ENCODE results near the gene INSM1.

Gene INSM1

DNA sequence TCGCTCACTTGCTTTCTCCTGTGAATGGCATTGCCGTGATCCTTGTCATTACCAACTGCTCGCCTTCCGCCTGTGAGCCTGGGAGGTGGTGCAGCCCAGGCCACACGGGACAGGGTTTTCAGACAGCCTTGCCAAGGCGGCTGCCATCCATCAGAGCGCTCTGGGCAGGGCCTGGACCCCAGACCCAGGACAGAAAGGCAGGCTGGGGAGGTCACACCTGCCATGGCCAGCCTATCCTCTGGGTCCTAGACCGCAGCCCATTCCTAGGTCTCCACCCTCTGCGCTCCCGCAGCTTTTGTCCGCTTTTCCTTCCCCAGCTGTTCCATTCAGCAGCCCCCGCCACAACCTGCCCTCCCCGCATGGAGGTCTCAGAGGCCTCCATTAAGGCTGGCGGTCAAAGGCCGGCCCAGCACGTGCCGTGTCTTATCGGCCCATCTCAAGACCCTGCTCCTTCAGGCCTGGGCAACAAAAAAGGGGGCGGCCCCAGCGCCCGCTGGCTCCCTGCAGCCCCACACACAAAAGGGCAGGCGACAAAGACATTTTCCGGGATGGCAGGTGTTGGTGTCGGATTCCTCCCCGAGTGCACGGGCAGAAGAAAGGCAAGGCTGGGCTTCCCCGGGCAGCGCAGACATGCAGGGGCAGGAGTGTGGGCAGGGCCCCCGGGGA is 28.1 kb downstream of the INSM1 start:
- peak; percentile 71 for DNase-seq

DNA sequence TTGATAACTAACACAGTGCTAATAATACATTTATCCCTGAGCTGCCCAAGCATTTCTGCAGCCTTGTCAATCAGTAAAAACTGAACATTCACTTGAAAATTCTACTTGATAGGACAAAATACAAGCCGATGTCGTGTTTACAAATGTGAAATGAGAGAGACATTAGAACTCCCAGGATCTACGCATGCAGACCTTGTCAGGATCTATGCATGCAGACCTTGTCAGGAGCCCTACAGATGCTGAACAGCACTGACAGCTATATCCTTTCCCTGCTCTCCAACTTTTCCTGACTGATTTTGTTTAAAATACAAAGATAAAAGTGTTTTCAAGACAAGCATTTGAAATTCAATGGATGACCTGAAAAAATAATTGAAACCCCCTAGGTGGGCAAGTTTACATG is 28.9 kb downstream of the INSM1 start:
- no peak for DNase-seq

DNA sequence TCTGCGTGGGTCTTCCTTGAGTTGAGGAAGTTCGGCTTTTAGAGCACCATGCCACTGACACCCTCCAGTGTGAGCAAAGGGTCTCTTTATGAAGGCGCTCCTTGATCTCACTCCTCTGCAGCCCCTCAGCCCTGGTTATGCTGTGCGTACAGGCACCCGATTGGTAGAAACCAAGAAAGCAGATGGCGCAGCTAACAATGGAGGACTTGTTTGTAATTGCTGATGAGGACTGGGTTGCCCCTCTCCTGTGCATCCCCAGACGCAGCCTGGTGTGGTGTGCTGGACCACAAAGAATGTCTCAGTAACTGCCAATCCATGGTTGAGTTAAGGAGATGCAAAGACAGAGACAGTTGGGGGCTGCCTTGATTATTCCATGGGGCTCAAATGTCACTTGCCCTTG is 30.2 kb downstream of the INSM1 start:
- DNase-seq, result no peak

DNA sequence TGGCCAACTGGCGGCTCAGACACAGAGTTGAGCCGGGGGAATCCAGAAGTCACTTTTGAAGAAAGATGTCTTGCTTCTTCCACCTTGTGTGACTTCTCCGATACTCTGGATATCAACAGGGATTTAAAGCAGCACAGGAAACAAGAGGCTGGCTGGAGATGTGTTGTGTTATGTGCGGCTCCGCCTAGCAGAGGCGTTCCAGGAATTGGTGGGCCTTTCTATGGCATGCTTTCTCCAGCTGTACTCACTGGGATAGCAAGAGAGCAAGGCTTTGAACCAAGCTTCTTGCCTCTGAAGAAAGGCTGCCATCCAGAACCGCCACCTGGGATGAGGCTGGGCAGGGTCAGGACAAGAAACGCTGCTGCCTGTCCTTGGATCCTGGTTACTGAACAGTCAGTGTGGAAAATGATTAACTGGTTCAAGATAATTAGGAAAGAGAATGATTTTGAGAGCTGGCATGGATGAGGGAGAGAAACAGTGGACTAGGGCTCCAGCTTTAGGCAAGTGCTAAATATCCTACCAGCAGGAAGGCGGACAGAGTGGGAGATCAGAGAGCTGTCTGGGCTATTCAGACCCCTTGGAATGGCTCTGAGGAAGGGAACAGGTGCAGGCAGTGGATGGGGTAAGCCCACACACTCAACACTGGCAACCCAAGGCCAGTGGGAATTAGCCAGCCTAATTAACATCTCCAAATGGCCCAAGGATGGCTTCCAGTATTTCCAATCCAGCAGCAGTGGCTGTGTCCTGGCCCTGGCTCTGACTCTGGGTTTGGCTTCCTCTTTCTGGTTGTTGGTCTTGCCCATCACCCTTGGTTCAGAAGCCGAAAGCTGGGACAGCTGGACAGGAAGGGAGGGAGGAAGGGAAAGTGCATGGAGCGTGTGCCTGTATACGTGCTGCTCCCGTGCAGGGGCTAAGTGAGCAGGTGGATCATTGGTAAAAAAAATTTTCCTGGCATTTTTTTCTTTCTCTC is 31.9 kb downstream of the INSM1 start:
- no peak for DNase-seq

DNA sequence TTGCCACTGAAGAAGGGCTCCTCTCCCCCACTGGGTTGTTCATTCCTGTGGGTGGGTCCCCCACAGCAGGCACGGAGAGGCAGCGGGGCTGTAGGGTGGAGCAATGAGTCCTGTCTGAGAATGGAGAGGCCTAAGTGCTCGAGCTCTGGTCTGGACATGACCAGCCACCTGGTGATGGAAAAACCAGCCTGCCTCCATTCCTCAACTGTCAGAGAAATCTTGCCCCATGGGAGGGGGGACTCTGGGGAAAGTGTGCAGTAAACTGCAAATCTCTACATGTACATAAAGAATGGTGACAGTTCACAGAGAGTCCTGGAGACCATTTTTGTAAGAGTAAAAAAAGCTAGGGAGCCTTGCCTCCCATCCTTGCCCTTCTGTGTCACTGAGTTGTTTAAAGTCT is 34.1 kb downstream of the INSM1 start:
- DNase-seq, result no peak

DNA sequence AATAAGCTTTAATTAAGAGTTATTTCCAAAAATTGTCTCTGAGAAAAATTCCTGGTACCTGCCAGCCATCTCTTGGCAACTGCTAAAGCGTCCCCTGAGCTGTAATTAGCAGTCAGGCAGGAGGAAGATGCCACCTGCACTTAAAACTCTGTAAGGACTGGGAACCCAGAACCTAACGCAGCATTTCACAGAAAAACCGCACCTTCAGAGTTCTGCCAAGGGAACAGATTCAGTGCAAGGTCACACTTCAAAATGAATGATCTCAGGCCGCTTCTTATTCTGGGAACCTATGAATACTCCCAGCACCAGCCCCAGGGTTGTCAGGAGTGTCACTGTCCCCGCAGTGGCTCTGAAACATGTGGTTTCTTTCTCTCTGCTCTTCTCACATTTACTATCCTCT is 36.7 kb downstream of the INSM1 start:
- no peak for DNase-seq

DNA sequence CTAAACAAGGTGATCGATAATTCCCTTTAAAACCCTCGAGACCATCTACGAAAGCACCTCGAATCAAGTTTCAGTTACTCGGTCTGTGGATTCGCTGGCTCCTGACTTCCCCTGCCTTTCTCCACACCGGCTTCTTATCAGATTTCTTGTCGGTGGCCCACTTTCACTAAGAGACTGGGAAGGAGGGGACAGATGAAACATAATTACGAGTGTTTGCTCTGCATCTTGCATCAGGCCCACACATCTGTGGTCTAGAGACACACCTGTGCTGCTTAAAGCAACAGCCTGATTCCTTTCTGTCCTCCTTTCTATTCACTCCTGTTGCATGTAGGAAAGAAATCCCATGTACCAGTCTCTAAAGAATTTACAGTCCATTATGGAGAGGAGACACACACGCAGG is 37.7 kb downstream of the INSM1 start:
- no peak for DNase-seq

DNA sequence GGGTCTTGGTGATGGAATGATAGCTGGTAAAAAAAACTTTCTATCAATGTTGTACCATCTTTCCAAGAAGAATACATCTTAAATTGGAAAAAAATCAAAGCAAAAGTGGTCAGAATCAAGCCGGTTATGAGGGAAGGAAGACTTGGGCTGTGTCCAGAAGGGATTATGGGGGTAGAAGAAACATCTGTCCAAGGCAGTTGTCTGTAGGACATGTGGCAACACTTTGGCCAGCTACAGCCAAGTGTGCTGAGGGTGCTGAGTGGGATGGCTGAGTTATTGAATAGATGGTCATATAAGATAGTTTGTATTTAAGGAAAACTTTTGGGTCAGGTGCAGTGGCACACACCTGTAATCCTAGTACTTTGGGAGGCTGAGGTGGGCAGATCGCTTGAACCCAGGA is 38.4 kb downstream of the INSM1 start:
- no peak for DNase-seq

DNA sequence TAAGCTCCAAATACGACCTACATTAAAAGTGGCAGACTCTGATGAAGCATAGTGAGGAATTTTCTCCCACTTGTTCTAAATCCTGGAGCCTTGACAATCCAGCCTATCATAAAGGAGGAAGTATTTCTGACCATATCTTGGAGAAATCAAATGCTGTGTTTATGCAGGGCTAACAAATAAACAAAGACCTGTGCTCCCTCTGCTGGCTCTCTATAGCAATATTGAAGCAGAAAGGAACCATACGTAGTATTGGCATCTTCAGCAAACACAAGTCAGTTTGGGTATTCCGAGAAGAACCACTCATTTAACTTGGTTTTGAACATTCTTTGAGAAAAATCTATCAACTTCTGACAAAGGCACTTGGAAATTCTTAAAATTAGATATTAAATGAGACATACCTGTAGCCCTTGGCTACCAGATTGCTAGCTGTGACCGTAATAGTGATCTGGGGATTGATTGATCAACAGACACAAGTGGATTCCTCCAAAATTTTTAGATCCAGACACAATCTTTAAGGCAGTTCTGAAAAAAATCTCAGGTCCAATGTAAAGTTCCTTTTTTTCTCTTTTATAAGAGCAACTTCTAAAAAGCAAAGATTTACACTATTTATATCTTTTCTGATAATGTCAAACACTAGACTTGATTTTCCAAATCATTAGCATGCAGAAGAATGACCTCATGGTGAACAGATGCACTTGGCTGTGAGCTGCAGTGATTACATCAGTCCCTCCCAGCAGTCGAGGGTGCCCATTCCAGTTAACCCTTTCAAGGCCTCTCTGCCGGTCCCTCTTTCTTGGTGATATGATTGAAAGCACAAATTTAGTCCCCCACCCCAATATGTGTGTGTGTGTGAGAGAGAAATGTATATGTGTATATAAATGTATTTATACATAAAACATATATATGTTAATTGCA is 40.2 kb downstream of the INSM1 start:
- DNase-seq, result peak; percentile 54

DNA sequence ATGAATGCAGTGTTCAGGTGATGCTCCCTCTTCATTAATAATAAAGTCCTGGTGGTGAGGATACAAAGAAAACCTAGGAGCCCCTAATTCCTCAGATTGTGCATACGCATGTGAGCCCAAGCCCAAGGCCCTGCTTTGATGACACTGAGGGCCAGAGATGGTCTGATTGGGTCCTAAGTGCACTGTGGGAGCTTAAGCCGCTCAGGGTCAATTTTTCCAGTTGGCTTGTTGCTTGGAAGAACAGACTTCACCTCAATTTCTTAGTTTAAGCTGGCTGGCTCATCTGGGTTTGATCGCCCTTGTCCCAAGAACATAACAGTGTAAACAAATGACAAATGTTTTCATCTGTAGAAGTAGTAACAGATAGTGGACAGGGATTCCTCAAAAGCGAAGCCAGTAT is 41.4 kb downstream of the INSM1 start:
- DNase-seq, result peak; percentile 59

DNA sequence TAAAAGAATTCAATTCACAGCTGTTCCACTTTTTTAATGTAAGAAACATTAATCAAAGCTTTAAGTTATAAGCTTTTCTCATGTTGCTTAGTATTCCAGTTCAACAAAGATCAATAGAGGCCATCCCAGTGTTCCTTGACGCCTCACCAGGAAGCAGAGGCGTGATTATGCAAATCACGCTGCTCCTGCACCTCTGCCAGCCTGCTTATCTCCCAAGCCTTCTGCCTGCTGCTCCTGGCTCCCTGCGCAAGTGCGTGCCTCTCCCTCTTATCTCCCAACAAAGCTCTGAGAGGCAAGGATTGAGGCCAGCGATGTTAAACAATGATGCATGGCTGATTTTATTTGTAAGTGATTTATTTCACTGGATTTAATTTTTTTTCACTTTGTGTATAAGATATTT is 42.8 kb downstream of the INSM1 start:
- peak; percentile 67 for DNase-seq

DNA sequence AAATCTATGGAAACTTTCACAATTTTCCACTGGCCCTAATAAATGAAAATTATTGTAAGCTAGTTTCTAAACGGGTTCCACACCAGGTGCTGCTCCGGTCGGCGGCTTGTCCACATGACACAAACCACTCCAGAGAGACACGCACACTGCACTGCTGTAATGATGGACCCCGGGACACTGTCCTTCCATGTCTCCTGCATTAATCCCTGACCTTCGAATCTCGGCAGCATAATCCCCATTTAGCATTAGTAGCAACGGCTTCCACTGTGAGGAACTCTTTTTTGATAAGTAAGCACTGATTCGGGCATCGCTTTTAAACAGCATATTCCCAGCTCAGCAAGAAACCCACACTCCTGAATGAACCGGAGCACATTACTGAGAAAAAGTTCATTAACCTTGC is 43.5 kb downstream of the INSM1 start:
- DNase-seq, result peak; percentile 47

DNA sequence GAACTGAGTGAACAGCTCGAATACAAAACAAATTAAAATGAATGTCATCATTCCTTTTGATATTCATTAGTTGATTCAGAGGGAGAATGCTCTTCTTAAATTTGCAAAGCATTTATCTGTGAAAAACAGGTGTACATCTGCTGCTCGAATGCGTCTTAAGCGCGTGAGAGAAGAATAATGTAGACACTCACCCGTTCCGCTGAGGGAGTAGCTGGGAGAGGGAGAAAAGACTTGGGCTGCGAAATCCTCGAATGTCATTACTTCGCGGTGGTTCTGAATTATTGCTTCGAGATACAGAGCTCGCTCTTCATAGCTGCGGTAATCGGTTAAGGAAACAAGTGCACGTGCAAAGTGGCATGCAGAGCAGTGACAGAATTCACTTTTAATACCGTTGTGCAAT is 43.9 kb downstream of the INSM1 start:
- no peak for DNase-seq

DNA sequence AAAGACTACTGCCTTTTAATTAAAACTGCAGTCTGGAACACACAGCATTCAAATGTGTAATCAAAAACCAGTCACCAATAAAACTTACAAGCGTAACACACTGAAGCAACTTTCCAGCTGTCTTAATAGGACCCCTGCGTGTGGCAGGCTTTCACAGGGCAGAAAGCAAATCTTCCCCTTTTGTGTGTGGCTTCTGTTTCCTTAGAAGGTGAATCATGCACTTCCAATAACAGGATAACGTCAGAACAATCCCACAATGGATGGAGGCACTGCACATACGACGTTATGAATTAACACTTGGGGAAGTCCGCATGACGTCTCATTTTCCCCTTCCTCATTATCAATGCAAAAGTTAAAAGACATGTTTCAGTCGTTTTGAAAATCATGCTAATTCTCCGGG is 44.8 kb downstream of the INSM1 start:
- DNase-seq, result no peak

DNA sequence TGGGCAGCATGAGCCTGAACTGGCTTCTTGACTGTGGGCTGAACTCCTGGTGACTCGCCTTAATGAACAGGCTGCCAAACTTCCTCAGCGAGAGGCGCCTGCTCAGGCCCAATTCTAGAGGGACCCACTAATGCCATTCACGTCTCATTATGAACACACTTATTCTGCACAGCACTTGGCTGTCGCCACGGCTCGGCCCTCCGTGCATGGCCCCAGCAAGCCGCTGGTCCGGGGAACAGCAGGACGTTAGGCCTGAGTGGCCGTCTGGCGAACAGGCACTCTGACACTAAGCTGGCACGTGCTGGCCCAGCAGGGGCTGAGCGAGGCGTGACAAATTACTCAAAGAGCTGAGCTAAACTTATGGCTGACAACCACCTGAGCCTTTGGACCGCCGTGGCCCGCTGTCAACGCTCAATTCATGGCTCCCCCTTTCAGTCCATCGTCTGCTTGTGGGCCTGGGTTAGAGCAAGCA is 45.9 kb downstream of the INSM1 start:
- DNase-seq, result peak; percentile 75

DNA sequence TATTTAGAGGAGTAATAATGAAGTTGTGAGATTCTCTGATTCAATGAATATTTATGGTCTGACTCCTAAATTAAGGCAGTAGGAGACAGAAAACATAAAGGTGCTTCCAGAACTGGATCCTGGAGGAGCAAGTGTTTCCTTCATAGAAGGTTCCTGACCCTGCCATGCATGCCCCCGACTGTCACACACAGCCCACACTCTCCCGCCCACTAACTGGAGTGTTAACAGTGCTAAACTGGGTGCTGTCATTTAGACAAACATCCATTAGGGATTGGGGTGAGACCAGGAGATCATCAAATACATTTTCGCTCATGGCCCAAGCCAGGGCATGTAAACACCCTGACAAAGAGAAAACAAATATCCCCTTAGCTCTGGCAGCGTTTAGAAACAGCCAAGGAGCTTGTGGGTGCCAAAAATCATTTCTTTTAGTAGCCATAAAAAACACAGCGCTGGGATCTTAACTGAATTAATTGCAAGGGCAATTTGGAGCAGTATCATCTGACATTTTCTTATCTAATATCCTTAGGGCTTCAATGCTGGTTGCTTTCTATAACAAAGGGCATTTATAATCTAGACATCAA is 46.8 kb downstream of the INSM1 start:
- DNase-seq, result no peak

DNA sequence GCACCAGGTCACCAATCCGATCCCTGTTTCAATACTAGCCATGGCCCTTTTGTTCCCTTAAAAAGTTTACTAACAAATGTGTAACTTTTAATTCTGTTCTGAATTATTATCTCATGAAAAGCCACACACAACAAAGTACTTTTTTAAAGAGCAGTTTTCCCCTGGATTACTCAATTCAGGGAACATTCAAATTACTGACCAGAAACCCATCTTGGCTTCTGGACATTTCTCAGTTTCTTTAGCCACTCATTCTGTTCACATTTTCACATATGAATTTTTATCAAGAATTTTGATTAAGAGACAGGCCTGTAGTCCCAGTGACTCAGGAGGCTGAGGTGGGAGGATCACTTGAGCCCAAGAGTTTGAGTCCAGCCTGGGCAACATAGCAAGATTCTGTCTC is 47.4 kb downstream of the INSM1 start:
- no peak for DNase-seq

DNA sequence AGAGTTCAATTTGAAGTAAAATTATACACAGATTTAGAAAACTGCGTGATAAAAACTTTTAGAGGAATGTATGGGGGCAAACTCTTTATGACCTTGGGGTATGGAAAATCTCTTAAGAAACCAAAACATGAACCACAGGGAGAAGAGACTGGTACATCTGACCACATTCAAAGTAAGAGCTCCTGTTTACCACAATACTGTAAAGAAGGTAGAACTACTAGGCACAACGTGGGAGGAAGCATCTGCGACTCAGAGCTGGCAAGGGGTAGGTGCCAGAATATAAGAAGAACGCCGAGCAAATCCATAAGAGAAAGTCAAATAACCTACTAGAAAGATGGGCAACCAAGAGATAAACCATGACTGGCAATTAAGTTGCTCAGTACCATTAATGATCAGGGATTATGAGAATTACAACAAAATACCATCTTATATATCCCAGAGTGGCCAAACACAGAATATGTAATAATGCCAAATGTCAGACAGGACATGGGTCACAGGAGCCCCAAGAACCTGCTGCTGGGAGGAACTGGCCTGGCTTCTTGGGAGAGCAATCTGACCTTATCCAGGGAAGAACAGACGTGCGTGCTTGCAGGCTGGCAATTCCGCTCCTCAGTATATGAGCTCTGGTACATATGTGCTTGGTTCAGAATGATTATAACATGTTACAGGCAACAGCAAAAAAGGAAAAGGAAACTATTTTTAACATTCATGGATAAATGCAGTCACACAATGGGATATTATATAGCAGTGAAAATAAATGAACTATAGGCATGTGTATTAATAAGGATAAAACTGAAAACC is 50.2 kb downstream of the INSM1 start:
- no peak for DNase-seq
